GM19023 (cell line): ENCODE data around the gene ZNF486.
"Not testable (repeated sequence)": the region's sequence is repeated elsewhere in the genome, so short reads cannot be mapped to it uniquely, and the experiment has no call there.

Experiments used
- ATAC-seq: cut with Tn5 transposase; IDR thresholded peaks from one replicate; pipeline ENCODE4 v1.9.1; 2021; ENCODE audit warnings: mild to moderate bottlenecking, moderate library complexity; ENCODE audit not compliant: unreplicated experiment

ZNF486 gene

GRCh38 chr19:20167020-20167644 lies at the start of gene ZNF486:
Gene ZNF486 (plus strand): TSS chr19:20167214. CDS start chr19:20167331, 117 bp downstream.
- ATAC-seq: peak; percentile 93

GRCh38 chr19:20118064-20118839 lies 48.8 kb upstream of the ZNF486 start:
- ATAC-seq: not testable (repeated sequence)

DNA sequence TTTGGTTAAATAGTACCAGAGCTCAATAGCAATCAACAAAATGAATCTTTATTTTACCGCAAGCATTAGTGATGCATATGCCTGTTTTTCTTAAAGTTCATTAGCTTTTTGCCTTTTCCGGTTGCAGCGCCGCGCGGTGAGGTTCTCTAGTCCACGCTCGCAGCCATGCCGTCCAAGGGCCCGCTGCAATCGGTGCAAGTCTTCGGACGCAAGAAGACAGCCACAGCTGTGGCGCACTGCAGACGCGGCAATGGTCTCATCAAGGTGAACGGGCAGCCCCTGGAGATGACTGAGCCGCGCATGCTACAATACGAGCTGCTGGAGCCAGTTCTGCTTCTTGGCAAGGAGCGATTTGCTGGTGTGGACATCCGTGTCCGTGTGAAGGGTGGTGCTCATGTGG lies 42.1 kb upstream of the ZNF486 start:
- no peak for ATAC-seq

DNA sequence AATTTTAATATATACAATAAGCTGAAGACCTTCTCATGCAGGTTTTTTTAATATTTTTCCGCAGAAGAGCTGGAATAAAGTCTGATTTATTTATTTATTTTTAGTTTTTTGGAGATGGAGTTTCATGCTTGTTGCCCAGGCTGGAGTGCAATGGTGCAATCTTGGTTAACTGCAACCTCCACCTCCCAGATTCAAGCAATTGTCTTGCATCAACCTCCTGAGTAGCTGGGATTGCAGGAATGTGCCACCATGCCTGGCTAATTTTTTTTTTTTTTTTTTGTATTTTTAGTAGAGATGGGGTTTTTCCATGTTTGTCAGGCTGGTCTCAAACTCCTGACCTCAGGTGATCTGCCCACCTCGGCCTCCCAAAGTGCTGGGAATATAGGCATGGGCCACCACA lies 34.1 kb upstream of the ZNF486 start:
- not testable (repeated sequence) for ATAC-seq

DNA sequence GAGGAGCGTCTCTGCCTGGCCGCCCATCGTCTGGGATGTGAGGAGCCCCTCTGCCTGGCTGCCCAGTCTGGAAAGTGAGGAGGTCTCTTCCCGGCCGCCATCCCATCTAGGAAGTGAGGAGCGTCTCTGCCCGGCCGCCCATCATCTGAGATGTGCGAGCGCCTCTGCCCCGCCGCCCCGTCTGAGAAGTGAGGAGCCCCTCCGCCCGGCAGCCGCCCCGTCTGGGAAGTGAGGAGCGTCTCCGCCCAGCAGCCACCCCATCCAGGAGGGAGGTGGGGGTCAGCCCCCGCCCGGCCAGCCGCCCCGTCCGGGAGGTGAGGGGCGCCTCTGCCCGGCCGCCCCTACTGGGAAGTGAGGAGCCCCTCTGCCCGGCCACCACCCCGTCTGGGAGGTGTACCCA lies 29.3 kb upstream of the ZNF486 start:
- ATAC-seq: not testable (repeated sequence)

GRCh38 chr19:20151617-20152145 lies 15.3 kb upstream of the ZNF486 start:
- ATAC-seq: no peak

- ATAC-seq: not testable (repeated sequence)
These were observed 14.5 kb upstream of the ZNF486 start for GRCh38 chr19:20152506-20152905.

DNA sequence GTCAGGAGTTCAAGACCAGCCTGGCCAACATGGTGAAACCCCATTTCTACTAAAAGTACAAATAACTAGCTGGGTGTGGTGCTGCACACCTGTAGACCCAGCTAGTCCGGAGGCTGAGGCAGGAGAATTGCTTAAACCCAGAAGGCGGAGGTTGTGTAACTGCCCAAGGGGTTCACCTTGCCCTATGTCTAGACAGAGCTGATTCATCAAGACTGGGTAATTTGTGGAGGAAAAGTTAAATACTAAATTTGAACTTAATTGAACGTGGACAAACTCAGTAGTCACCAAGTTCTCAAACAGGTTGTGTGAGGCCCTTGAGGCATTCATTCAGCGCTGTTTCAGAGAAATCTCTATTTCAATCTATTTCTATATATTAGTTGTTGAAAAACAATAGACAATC lies 13.7 kb upstream of the ZNF486 start:
- ATAC-seq: no peak

- no peak for ATAC-seq
These were observed 12.4 kb upstream of the ZNF486 start for GRCh38 chr19:20154636-20155035.

DNA sequence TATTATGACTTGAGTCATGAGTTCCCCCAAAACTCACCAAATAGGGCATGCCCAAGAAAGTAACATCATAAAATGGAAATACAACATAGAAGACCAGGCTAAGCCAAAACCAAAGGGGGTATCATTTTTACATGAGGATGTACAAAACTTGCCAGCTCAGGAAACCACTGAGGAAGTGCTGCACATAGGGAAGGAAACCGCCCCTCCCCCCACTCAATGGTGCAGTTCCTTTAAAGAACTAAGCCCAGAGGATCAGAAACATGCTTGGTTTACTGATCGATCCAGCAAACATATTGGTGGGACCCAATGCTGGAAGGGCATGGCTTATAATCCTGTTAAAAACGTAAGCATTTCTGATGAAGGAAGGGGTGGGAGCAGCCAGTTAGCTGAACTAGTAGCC lies 4.2 kb upstream of the ZNF486 start:
- no peak for ATAC-seq

DNA sequence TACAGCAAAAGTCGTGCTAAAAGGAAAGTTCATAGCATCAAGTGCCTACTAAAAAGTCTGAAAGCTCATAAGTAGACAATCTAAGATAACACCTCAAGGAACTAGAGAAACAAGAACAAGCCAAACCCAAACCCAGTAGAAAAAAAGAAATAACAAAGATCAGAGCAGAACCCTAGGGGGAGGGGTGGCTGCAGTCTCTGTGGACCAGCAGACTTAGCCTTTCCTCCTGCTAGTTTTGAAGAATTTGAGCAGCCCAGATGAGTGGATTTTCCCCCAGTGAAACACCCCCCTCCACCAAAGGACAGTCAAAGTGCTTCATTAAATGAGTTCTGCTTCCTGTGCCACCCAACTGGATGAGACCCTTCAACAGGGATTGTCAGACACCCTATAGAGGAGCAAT lies 2.6 kb upstream of the ZNF486 start:
- ATAC-seq: no peak

- ATAC-seq: no peak
These were observed 932 bp upstream of the ZNF486 start for GRCh38 chr19:20165971-20166592.

DNA sequence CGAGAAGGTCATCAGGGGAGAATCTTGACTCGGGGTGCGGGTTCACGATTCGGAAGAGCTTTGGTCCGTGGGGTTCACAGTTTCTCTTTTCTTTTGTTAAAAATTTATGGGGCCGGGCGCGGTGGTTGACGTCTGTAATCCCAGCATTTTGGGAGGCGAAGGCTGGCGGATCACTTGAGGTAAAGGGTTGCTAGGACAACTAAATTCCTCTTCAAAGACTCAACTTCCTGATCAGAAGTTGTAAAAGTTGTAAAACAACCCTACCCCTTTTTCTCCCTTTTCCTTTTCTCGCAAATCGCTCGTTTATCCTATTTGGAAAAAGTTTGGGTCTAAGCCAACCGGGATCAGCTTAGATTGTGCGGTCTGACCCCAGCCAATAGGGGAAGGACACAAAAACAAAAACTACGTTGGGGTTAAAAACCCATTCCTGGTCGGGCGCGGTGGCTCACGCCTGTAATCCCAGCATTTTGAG lies 673 bp downstream of the ZNF486 start:
- ATAC-seq: no peak

- no peak for ATAC-seq
These were observed 4.3 kb downstream of the ZNF486 start for GRCh38 chr19:20171285-20171684.

DNA sequence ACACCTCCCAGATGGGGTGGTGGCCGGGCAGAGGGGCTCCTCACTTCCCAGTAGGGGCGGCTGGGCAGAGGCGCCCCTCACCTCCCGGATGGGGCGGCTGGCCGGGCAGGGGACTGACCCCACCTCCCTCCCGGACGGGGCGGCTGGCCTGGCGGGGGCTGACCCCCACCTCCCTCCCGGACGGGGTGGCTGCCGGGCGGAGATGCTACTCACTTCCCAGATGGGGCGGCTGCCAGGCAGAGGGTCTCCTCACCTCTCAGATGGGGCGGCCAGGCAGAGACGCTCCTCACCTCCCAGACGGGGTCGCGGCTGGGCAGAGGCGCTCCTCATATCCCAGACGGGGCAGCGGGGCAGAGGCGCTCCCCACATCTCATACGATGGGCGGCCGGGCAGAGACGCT lies 8.8 kb downstream of the ZNF486 start:
- ATAC-seq: not testable (repeated sequence)

DNA sequence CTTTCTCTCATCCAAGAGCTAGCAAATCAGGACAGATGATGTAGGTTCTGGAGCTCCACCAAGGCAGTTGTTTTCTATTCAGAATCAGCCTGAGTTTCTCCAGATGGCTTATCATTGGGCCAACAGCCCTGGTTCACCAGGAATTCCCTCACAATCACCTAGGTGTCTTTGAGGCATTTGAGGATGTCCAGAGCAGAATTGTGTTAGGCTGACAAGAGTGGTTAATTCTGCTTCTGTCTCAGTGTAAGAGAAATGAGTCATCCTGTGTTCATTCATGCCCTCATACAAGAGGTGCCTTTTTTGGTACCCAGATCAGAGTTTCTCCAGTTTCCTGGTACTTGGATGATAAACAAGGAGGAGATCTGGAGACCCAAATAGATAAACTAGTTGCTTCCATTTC lies 12.9 kb downstream of the ZNF486 start:
- ATAC-seq: not testable (repeated sequence)

DNA sequence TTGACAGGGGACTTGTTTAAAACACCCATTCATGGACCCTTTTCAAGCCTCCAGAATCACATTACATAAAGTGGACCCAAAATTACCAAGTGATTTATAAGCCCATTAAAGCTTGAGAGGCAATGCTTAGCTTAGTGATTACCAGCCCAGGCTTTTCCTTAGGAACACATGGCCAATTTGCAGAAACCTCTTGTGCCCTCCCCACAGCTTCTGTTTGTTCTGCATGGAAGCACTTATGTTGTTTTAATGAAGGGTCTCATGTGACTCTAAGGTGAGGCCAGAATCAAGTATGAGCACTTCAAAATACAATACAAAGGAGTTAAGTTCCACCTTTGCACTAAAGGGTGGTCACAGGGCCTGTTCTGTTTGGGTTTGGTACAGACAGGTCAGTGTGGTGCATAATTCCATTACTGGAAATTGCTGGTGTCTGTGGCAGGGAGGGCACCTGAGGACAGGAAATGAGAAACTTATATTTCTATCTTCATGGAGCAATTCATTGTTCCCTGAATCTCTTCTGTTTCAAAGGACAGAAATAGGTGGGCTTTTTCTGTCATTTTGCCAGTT lies 15.3 kb downstream of the ZNF486 start:
- no peak for ATAC-seq

GRCh38 chr19:20186174-20186573 lies 19.2 kb downstream of the ZNF486 start:
- ATAC-seq: no peak

DNA sequence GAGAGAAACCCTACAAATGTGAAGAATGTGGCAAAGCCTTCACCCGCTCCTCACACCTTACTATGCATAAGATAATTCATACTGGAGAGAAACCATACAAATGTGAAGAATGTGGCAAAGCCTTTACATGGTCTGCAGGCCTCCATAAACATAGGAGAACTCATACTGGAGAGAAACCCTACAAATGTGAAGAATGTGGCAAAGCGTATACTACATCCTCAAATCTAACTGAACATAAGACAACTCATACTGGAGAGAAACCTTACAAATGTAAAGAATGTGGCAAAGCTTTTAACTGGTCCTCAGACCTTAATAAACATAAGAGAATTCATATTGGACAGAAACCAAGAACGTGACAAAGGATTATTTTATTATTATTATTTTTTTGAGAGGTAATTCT lies 30.7 kb downstream of the ZNF486 start:
- ATAC-seq: no peak

DNA sequence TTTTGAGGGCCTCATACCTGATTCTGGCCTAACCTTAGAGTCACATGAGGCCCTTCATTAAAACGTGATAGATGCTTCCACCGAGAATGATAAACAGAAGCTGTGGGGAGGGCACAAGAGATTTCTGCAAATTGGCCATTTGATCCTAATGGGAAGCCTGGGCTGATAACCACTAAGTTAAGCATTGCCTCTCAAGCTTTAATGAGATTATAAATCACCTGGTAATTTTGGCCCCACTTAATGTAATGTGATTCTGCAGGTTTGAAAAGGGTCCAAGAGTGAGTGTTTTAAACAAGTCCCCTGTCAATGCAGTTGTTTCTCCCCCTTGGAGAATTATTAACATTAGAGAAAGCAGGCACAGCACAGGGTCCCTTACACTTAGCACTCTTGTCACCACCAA lies 42.0 kb downstream of the ZNF486 start:
- ATAC-seq: no peak

- ATAC-seq: not testable (repeated sequence)
These were observed 47.4 kb downstream of the ZNF486 start for GRCh38 chr19:20214366-20214765.
